Calu3 (cell line): ENCODE results near the gene GPATCH1. TPM values are rescaled to one million over a fixed set of nuclear protein-coding genes. Genes with fewer than 3 reads are reported as not detected.

Source experiments
- BruUV-seq: library from RNA; stranded (reverse); fragments of 400-500 nt; replicated peaks from 2 replicates; lab custom pipeline; 2021; lab: Mats Ljungman, UMichigan
- CTCF ChIA-PET: fragments of 300-600 bp; sonication (Branson Sonifier 250); formaldehyde crosslinking; loops from one replicate; lab custom pipeline; 2022; ENCODE audit warnings: antibody characterized with exemption; lab: Charles Lee
- DNase-seq: peaks from one replicate; pipeline ENCODE4 v3.0.0; 2022
- H3K27ac Mint-ChIP-seq: one replicate; pipeline ENCODE4 v1.8.0; 2022; ENCODE audit warnings: mixed read lengths; ENCODE audit not compliant: unreplicated experiment
- H3K27me3 Mint-ChIP-seq: one replicate; pipeline ENCODE4 v1.8.0; 2022; ENCODE audit warnings: mixed read lengths; ENCODE audit not compliant: unreplicated experiment
- H3K36me3 Mint-ChIP-seq: one replicate; pipeline ENCODE4 v1.8.0; 2022; ENCODE audit warnings: mild to moderate bottlenecking, moderate library complexity, mixed read lengths; ENCODE audit not compliant: insufficient read depth, unreplicated experiment
- H3K4me1 Mint-ChIP-seq: one replicate; pipeline ENCODE4 v1.8.0; 2022; ENCODE audit warnings: mild to moderate bottlenecking, low read depth, mixed read lengths; ENCODE audit not compliant: unreplicated experiment
- H3K4me3 Mint-ChIP-seq: one replicate; pipeline ENCODE4 v1.8.0; 2022; ENCODE audit warnings: mild to moderate bottlenecking, low read depth, moderate library complexity, mixed read lengths; ENCODE audit not compliant: unreplicated experiment
- H3K9me3 Mint-ChIP-seq: one replicate; pipeline ENCODE4 v1.8.0; 2022; ENCODE audit warnings: low read depth, mixed read lengths; ENCODE audit not compliant: unreplicated experiment
- intact Hi-C: fragments of 100-400 bp; cut with micrococcal nuclease; formaldehyde crosslinking; loops from one replicate; pipeline ENCODE4 v1.10.0; 2022; ENCODE audit not compliant: unreplicated experiment
- total RNA-seq: library from RNA; stranded (reverse); gene quantifications from 2 replicates; pipeline ENCODE4 v1.2.3, GENCODE V29; 2022
- TF ChIP-seq, protein P1 (sequence below): fragments of 200-600 bp; IDR thresholded peaks from one replicate; pipeline ENCODE4 v1.8.0; 2022; ENCODE audit warnings: antibody characterized with exemption; ENCODE audit not compliant: unreplicated experiment

GPATCH1 gene
- total RNA-seq, 1 experiment from 2014 or later: 16.3 TPM

DNA sequence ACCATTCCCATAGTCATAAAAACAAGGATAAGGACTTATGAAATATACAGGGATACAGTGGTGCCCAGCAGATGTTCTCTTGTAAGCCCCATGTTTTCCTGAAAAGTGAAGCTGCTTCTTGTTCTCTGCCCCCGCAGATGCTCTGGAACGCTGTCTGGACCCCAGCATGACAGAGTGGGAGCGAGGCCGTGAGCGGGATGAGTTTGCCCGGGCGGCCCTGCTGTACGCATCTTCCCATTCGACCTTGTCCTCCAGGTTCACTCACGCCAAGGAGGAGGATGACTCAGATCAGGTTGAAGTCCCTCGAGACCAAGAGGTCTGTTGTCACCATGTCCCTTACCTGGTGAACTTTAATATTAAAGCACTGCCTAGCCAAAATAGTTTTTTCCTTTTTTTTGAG lies 30.6 kb downstream of the GPATCH1 start:
- peaks cover 50% of the 10 kb centered on the region for H3K36me3 Mint-ChIP-seq
- intact Hi-C loops: loop anchor here (5.0 kb wide), 1 partner anchor 34 kb away; no protein-coding TSS in a partner anchor
- CTCF ChIA-PET: no interaction called here

DNA sequence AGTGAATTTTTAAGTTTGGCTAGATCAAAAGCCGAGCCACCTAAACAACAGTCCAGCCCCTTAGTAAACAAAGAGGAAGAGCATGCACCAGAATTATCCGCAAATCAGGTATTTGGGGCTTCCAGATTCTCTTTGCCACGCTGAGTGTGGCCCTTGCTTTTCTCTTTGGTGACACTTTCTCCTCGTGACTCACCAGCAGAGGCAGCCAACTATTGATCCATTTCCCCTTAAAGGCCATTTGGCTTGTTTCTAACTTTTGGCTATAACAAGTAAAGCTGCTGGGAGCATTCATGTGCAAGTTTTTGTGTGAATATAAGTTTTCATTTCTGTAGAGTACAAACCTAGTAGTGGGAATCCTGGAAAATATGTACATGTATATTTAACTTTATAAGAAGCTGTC lies 33.3 kb downstream of the GPATCH1 start:
- H3K4me1 Mint-ChIP-seq: peaks cover 30% of the 10 kb centered on the region
- TF ChIP-seq, protein P1, sequence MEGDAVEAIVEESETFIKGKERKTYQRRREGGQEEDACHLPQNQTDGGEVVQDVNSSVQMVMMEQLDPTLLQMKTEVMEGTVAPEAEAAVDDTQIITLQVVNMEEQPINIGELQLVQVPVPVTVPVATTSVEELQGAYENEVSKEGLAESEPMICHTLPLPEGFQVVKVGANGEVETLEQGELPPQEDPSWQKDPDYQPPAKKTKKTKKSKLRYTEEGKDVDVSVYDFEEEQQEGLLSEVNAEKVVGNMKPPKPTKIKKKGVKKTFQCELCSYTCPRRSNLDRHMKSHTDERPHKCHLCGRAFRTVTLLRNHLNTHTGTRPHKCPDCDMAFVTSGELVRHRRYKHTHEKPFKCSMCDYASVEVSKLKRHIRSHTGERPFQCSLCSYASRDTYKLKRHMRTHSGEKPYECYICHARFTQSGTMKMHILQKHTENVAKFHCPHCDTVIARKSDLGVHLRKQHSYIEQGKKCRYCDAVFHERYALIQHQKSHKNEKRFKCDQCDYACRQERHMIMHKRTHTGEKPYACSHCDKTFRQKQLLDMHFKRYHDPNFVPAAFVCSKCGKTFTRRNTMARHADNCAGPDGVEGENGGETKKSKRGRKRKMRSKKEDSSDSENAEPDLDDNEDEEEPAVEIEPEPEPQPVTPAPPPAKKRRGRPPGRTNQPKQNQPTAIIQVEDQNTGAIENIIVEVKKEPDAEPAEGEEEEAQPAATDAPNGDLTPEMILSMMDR: no peak
- peak overlapping the region; percentile 12 for H3K27ac Mint-ChIP-seq
- H3K4me3 Mint-ChIP-seq: no peak overlapping the region
- H3K36me3 Mint-ChIP-seq: peaks cover 52% of the 10 kb centered on the region
- CTCF ChIA-PET: interaction anchor here (0.5 kb wide), 1 partner anchor 32 kb away, joined by 3 read pairs; no protein-coding TSS in a partner anchor
- intact Hi-C loops: loop anchor here (5.0 kb wide), 1 partner anchor 37 kb away; no protein-coding TSS in a partner anchor
- no TSS peak for BruUV-seq
- no peaks in the 10 kb centered on the region for H3K9me3 Mint-ChIP-seq
- no peaks in the 10 kb centered on the region for H3K27me3 Mint-ChIP-seq
- peak; percentile 59 for DNase-seq

More for the DNA sequence above, 30.6 kb downstream of the GPATCH1 start:
- Mint-ChIP-seq H3K27me3 (no peaks in the 10 kb centered on the region), H3K4me1 (peaks cover 22% of the 10 kb centered on the region), H3K27ac (no peak overlapping the region), H3K9me3 (no peaks in the 10 kb centered on the region), H3K4me3 (no peak overlapping the region)
- DNase-seq: no peak
- no TSS peak for BruUV-seq
- TF ChIP-seq, protein P1: no peak

DNA sequence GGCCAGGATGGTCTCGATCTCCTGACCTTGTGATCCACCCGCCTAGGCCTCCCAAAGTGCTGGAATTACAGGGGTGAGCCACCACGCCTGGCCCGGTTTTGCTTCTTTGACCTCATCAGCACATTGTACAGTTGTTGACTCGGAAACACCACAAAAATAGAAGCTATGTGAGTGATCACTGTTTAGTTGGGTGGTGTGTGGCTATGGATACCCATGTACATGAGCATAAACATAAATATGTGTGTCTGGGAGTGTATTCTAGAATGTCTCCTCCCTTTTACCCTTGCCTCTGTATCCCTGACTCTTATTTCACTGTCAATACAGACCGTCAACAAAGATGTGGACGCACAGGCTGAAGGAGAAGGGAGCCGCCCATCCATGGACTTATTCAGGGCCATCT lies 36.5 kb downstream of the GPATCH1 start:
- H3K4me1 Mint-ChIP-seq: peaks cover 21% of the 10 kb centered on the region
- no TSS peak for BruUV-seq
- H3K27me3 Mint-ChIP-seq: no peaks in the 10 kb centered on the region
- H3K36me3 Mint-ChIP-seq: peaks cover 39% of the 10 kb centered on the region
- TF ChIP-seq, protein P1: no peak
- no peaks in the 10 kb centered on the region for H3K9me3 Mint-ChIP-seq
- CTCF ChIA-PET: interaction anchor here (2.3 kb wide), 1 partner anchor 141 kb away, joined by 8 read pairs; no protein-coding TSS in a partner anchor
- H3K27ac Mint-ChIP-seq: no peak overlapping the region
- intact Hi-C loops: no loop called here
- no peak for DNase-seq
- H3K4me3 Mint-ChIP-seq: no peak overlapping the region

DNA sequence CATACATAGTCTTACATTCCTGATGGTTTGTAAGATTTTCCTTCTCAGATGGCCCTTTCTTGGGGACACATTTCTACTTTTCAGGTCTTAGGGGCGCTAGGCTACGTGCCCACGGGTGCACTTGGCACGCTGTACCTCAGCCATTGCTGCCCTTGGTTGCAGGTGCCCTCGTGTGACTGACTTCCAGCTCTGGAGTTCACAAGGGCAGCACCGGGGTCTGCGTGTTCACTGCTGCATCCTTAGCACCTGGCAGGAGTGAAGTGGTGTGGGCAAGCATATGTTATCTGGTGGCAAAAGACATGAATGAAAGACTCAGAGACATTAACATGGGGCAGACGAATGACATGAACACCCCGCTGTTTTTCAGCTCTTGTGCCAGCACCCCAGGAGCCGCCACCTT lies 37.7 kb downstream of the GPATCH1 start:
- Mint-ChIP-seq H3K9me3 (no peaks in the 10 kb centered on the region), H3K4me3 (no peak overlapping the region), H3K27me3 (no peaks in the 10 kb centered on the region), H3K4me1 (peaks cover 17% of the 10 kb centered on the region), H3K27ac (no peak overlapping the region), H3K36me3 (peaks cover 38% of the 10 kb centered on the region)
- no peak for DNase-seq
- BruUV-seq: no TSS peak
- CTCF ChIA-PET: interaction anchor here (0.5 to 2.3 kb wide), 3 partner anchors 18 to 250 kb away, joined by 3 to 8 read pairs (median 3); no protein-coding TSS in a partner anchor
- TF ChIP-seq, protein P1: no peak
- intact Hi-C loops: loop anchor here (1.0 kb wide), 1 partner anchor 142 kb away; no protein-coding TSS in a partner anchor
